ENCODE results near the gene CERS4. TPM values are rescaled to one million over a fixed set of nuclear protein-coding genes. Genes with fewer than 3 reads are reported as not detected.

The CERS4 gene
- total and polyA plus RNA-seq, 2 donors (not counting 3 experiments of a cell fraction or from before 2014, with no cell fraction given): 4.9 to 7.7 TPM

GRCh38 chr19:8208119-8208921 is 850 bp upstream of the CERS4 start:
- ChIA-PET POLR2A (no interaction called here), CTCF (interaction anchor here (1.0 kb wide), 1 partner anchor 9 kb away, joined by 3 read pairs; no protein-coding TSS in a partner anchor)
- peaks cover 2% of the 10 kb centered on the region for H3K4me1 ChIP-seq (ENCODE audit: control insufficient read depth, extremely low read depth, insufficient read depth, low read length)
- dilution Hi-C loops (cut with MboI; ENCODE audit: extremely low pct_ligation_motif_present, low sequenced_read_pairs) (no loop called here), intact Hi-C loops (cut with micrococcal nuclease) (no loop called here)
- H2AFZ ChIP-seq (ENCODE audit: low read depth, low read length): peak overlapping the region; percentile 59
- TF ChIP-seq FOS (IDR thresholded peaks at IDR 0.05; ENCODE audit: borderline replicate concordance, insufficient read depth, low read length) (no peak), EZH2 (IDR thresholded peaks at IDR 0.05; ENCODE audit: borderline replicate concordance, low read depth, low read length, severe bottlenecking) (no peak)
- H3K4me2 ChIP-seq (ENCODE audit: insufficient read depth, low read length): peak overlapping the region; percentile 31
- no peak overlapping the region for H3K9ac ChIP-seq (replicated peaks; ENCODE audit: extremely low read depth, insufficient read depth, low read length)
- no peaks in the 10 kb centered on the region for H3K9me3 ChIP-seq (replicated peaks; ENCODE audit: control insufficient read depth, insufficient read depth, low read length)
- no peaks in the 10 kb centered on the region for H3K9me1 ChIP-seq (replicated peaks; ENCODE audit: control insufficient read depth, extremely low read depth, insufficient read depth, low read length)
- H3K27ac ChIP-seq (ENCODE audit: insufficient read depth, low read depth, low read length): no peak overlapping the region
- H3K4me3 ChIP-seq (replicated peaks in 1 of 3; ENCODE audit: insufficient read depth in 1 of 3, low read depth in 1 of 3, low read length in 3 of 3): peak overlapping the region in 1 of 3 experiments; percentile 14
- peaks cover 4 to 11% of the 10 kb centered on the region in 2 experiments for H3K27me3 ChIP-seq (ENCODE audit: control insufficient read depth in 2 of 2, insufficient read depth in 2 of 2, low read length in 2 of 2)
- H3K79me2 ChIP-seq (ENCODE audit: control insufficient read depth, insufficient read depth, low read length): no peaks in the 10 kb centered on the region
- BruUV-seq (replicated peaks): no TSS peak
- H4K20me1 ChIP-seq (replicated peaks; ENCODE audit: control insufficient read depth, extremely low read depth, insufficient read depth, low read length): no peaks in the 10 kb centered on the region
- DNase-seq (ENCODE audit: low read depth, low spot score) (no peak), FAIRE-seq (no peak)
- H3K36me3 ChIP-seq (ENCODE audit: control insufficient read depth in 2 of 2, extremely low read depth in 1 of 2, insufficient read depth in 2 of 2, low read length in 2 of 2): no peaks in the 10 kb centered on the region

GRCh38 chr19:8209462-8210378 is 550 bp downstream of the CERS4 start:
- Histone ChIP-seq H3K9me3 (replicated peaks; ENCODE audit: control insufficient read depth, insufficient read depth, low read length) (no peaks in the 10 kb centered on the region), H3K4me2 (ENCODE audit: insufficient read depth, low read length) (peak overlapping the region; percentile 16), H3K4me3 (replicated peaks in 1 of 3; ENCODE audit: insufficient read depth in 1 of 3, low read depth in 1 of 3, low read length in 3 of 3) (peak overlapping the region in 2 of 3 experiments; percentile 27 to 53), H3K36me3 (ENCODE audit: control insufficient read depth in 2 of 2, extremely low read depth in 1 of 2, insufficient read depth in 2 of 2, low read length in 2 of 2) (no peaks in the 10 kb centered on the region), H2AFZ (ENCODE audit: low read depth, low read length) (peak overlapping the region; percentile 94), H3K27me3 (ENCODE audit: control insufficient read depth in 2 of 2, insufficient read depth in 2 of 2, low read length in 2 of 2) (peaks cover 4 to 7% of the 10 kb centered on the region in 2 experiments), H3K9ac (replicated peaks; ENCODE audit: extremely low read depth, insufficient read depth, low read length) (no peak overlapping the region), H3K4me1 (ENCODE audit: control insufficient read depth, extremely low read depth, insufficient read depth, low read length) (peaks cover 2% of the 10 kb centered on the region), H3K9me1 (replicated peaks; ENCODE audit: control insufficient read depth, extremely low read depth, insufficient read depth, low read length) (no peaks in the 10 kb centered on the region), H3K79me2 (ENCODE audit: control insufficient read depth, insufficient read depth, low read length) (no peaks in the 10 kb centered on the region), H4K20me1 (replicated peaks; ENCODE audit: control insufficient read depth, extremely low read depth, insufficient read depth, low read length) (no peaks in the 10 kb centered on the region), H3K27ac (ENCODE audit: insufficient read depth, low read depth, low read length) (no peak overlapping the region)
- intact Hi-C loops (cut with micrococcal nuclease): no loop called here
- no peak for TF ChIP-seq JUN (IDR thresholded peaks at IDR 0.05; ENCODE audit: borderline replicate concordance, insufficient read depth, insufficient read length, low read depth)
- TF ChIP-seq MYC (IDR thresholded peaks at IDR 0.05; ENCODE audit: low read depth, low read length): no peak
- TF ChIP-seq POLR2AphosphoS5 (IDR thresholded peaks at IDR 0.05; ENCODE audit: insufficient read depth, low read depth, low read length): no peak
- TF ChIP-seq EZH2 (IDR thresholded peaks at IDR 0.05; ENCODE audit: borderline replicate concordance, low read depth, low read length, severe bottlenecking): peak; percentile 50
- ChIA-PET POLR2A (interaction anchor here (0.6 kb wide), 1 partner anchor 357 kb away, joined by 5 read pairs; no protein-coding TSS in a partner anchor), CTCF (interaction anchor here (0.9 kb wide), 1 partner anchor 51 kb away, joined by 3 read pairs; no protein-coding TSS in a partner anchor)
- DNase-seq (ENCODE audit: low read depth, low spot score): no peak
- no peak for FAIRE-seq
- dilution Hi-C loops (cut with MboI; ENCODE audit: extremely low pct_ligation_motif_present, low sequenced_read_pairs): no loop called here
- no TSS peak for BruUV-seq (replicated peaks)
